ENCODE results near the gene MRPS2. TPM values are rescaled to one million over a fixed set of nuclear protein-coding genes. Genes with fewer than 3 reads are reported as not detected.

The MRPS2 gene
- total and polyA plus RNA-seq, 9 of the 15 experiments (the other 6 are each of a cell fraction or from before 2014, with no cell fraction given), result 8.0 to 167 (median 81.3) TPM

- TF ChIP-seq ARID4B (CRISPR knock-in tag; IDR thresholded peaks at IDR 0.05) (no peak), ZNF740 (CRISPR knock-in tag; IDR thresholded peaks at IDR 0.05) (no peak), ZNF740 (tag; IDR thresholded peaks at IDR 0.05) (no peak), ZNF518B (CRISPR knock-in tag; IDR thresholded peaks at IDR 0.05) (no peak), SMC3 (conservative IDR thresholded peaks at IDR 0.05; ENCODE audit: insufficient read depth, low read depth, low read length) (no peak), MYC (IDR thresholded peaks at IDR 0.05; ENCODE audit: low read depth, low read length) (no peak; the same call in 1 of the 2 replicates), MYC (CRISPR knock-in tag; IDR thresholded peaks at IDR 0.05; ENCODE audit: borderline replicate concordance, low read depth) (no peak), CCNT2 (IDR thresholded peaks at IDR 0.05; ENCODE audit: borderline replicate concordance, extremely low read depth, insufficient read length, low read depth, low read length) (peak; percentile 45), TAF1 (IDR thresholded peaks at IDR 0.05; ENCODE audit: control insufficient read depth, extremely low read depth, insufficient read depth, low read length, severe bottlenecking) (no peak), IRF2 (CRISPR knock-in tag; IDR thresholded peaks at IDR 0.05) (no peak), ZNF282 (CRISPR knock-in tag; IDR thresholded peaks at IDR 0.05) (no peak), ZNF347 (CRISPR knock-in tag; IDR thresholded peaks at IDR 0.05; ENCODE audit: low read depth) (no peak), ZNF121 (CRISPR knock-in tag; conservative IDR thresholded peaks at IDR 0.05) (no peak), KAT2B (IDR thresholded peaks at IDR 0.05; ENCODE audit: low read depth, low read length) (no peak), ZFP91 (CRISPR knock-in tag; IDR thresholded peaks at IDR 0.05) (no peak), ZKSCAN8 (CRISPR knock-in tag; IDR thresholded peaks at IDR 0.05) (no peak), RBM22 (IDR thresholded peaks at IDR 0.05; ENCODE audit: low read depth, low read length, poor library complexity, severe bottlenecking) (no peak)
Measured at GRCh38 chr9:135478829-135479468, 21.5 kb upstream of the MRPS2 start (continued).
